Liver (tissue), 9 donors: ENCODE measurements around the gene PTPRD. TPM values are rescaled to one million over a fixed set of nuclear protein-coding genes. Genes with fewer than 3 reads are reported as not detected.

Experiments
- DNase-seq: peaks from one replicate; pipeline ENCODE4 v3.0.0-alpha.2; 2017; ENCODE audit warnings: low spot score
- H3K27ac ChIP-seq, 2 donors: one replicate each; pipeline ENCODE4 v1.7.0; 2013; ENCODE audit warnings: inconsistent platforms in 2 of 2, low read length in 2 of 2, control low read depth in 1 of 2, low read depth in 1 of 2, mild to moderate bottlenecking in 1 of 2
- H3K27me3 ChIP-seq, 4 donors: one replicate each; pipeline versions ENCODE4 v1.6.1 to v1.7.0; 2013; ENCODE audit warnings: low read length in 3 of 4, inconsistent platforms in 1 of 4, mild to moderate bottlenecking in 1 of 4, moderate library complexity in 1 of 4; ENCODE audit not compliant: control insufficient read depth in 4 of 4, insufficient read depth in 4 of 4
- H3K36me3 ChIP-seq, 4 donors: one replicate each; pipeline versions ENCODE4 v1.6.1 to v1.7.0; 2013; ENCODE audit warnings: low read length in 3 of 4, mild to moderate bottlenecking in 3 of 4, low read depth in 1 of 4, moderate library complexity in 1 of 4; ENCODE audit not compliant: control insufficient read depth in 4 of 4, insufficient read depth in 3 of 4
- H3K4me1 ChIP-seq, 4 donors: one replicate each; pipeline versions ENCODE4 v1.6.1 to v1.7.0; 2013; ENCODE audit warnings: low read length in 3 of 4, mild to moderate bottlenecking in 3 of 4, moderate library complexity in 1 of 4; ENCODE audit not compliant: control insufficient read depth in 4 of 4, insufficient read depth in 4 of 4
- H3K4me3 ChIP-seq, 3 donors: one replicate each; pipeline versions ENCODE4 v1.6.1 to v1.7.0; 2013; ENCODE audit warnings: low read length in 3 of 3, control low read depth in 1 of 3, low read depth in 1 of 3, mild to moderate bottlenecking in 1 of 3
- H3K9ac ChIP-seq, 2 donors: one replicate each; pipeline ENCODE4 v1.7.0; 2013; ENCODE audit warnings: low read length in 2 of 2, mild to moderate bottlenecking in 2 of 2, moderate library complexity in 2 of 2, control low read depth in 1 of 2, low read depth in 1 of 2
- H3K9me3 ChIP-seq, 4 donors: one replicate each; pipeline versions ENCODE4 v1.6.1 to v1.7.0; 2013; ENCODE audit warnings: low read length in 3 of 4; ENCODE audit not compliant: control insufficient read depth in 4 of 4
- EGR1 ChIP-seq, 2 donors: IDR thresholded peaks; 2 replicates each; pipeline ENCODE4 v1.6.1; 2016 to 2018; ENCODE audit warnings: antibody characterized with exemption in 2 of 2, low read depth in 2 of 2
- FOXA1 ChIP-seq: IDR thresholded peaks from 2 replicates; pipeline ENCODE4 v1.6.1; 2016; ENCODE audit warnings: antibody characterized with exemption
- FOXA2 ChIP-seq: IDR thresholded peaks from 2 replicates; pipeline ENCODE4 v1.6.1; 2016; ENCODE audit warnings: antibody characterized with exemption
- GABPA ChIP-seq, 2 donors: IDR thresholded peaks in 1 of 2; conservative IDR thresholded peaks in 1 of 2; 2 replicates each; pipeline ENCODE4 v1.6.1; 2016; ENCODE audit warnings: antibody characterized with exemption in 2 of 2, mild to moderate bottlenecking in 1 of 2, moderate library complexity in 1 of 2
- HNF4A ChIP-seq, 2 donors: conservative IDR thresholded peaks; 2 replicates each; pipeline ENCODE4 v1.6.1; 2016; ENCODE audit warnings: antibody characterized with exemption in 2 of 2, mild to moderate bottlenecking in 2 of 2
- HNF4G ChIP-seq: IDR thresholded peaks from 2 replicates; pipeline ENCODE4 v1.6.1; 2016; ENCODE audit warnings: antibody characterized with exemption
- JUND ChIP-seq, 2 donors: IDR thresholded peaks; 2 replicates each; pipeline ENCODE4 v1.6.1; 2016; ENCODE audit warnings: antibody characterized with exemption in 2 of 2
- MAX ChIP-seq: IDR thresholded peaks from 2 replicates; pipeline ENCODE4 v1.6.1; 2016; ENCODE audit warnings: antibody characterized with exemption
- NR2F2 ChIP-seq: IDR thresholded peaks from 2 replicates; pipeline ENCODE4 v1.6.1; 2016; ENCODE audit warnings: antibody characterized with exemption
- RAD21 ChIP-seq, 2 donors: IDR thresholded peaks; 2 replicates each; pipeline ENCODE4 v1.6.1; 2016; ENCODE audit warnings: antibody characterized with exemption in 2 of 2, mild to moderate bottlenecking in 2 of 2
- RXRA ChIP-seq, 2 donors: IDR thresholded peaks; 2 replicates each; pipeline ENCODE4 v1.6.1; 2017 to 2018; ENCODE audit warnings: antibody characterized with exemption in 2 of 2, mild to moderate bottlenecking in 1 of 2
- SP1 ChIP-seq: IDR thresholded peaks from 2 replicates; pipeline ENCODE4 v1.6.1; 2018; ENCODE audit warnings: antibody characterized with exemption, mild to moderate bottlenecking
- TAF1 ChIP-seq: conservative IDR thresholded peaks from 2 replicates; pipeline ENCODE4 v1.6.1; 2016; ENCODE audit warnings: antibody characterized with exemption, mild to moderate bottlenecking
- YY1 ChIP-seq: IDR thresholded peaks from 2 replicates; pipeline ENCODE4 v1.6.1; 2016; ENCODE audit warnings: antibody characterized with exemption, mild to moderate bottlenecking
- WGBS: extraction: QIAGEN DNeasy Blood & Tissue Kit; methylation state at CpG from one replicate; pipeline ENCODE4 v1.1.7; 2013; 5-methylcytosine and 5-hydroxymethylcytosine counted together
- polyA plus RNA-seq, 2 donors: library from polyadenylated mRNA; stranded (reverse) in 1 of 2; unstranded in 1 of 2; fragments of 200-250 nt in 1 of 2; fragments of >200 nt in 1 of 2; fragmentation: Nextera tagmentation in 1 of 2; extraction: Ambion mirVana in 1 of 2; gene quantifications; one replicate each; pipeline versions ENCODE4 v1.2.1 to v1.2.3, GENCODE V29; 2013 to 2015
- total RNA-seq, 2 donors: library from RNA; depleted of rRNA; stranded (reverse); fragments of >200 nt; gene quantifications; one replicate each; pipeline ENCODE4 v1.2.3, GENCODE V29; 2014
- TF ChIP-seq, protein P1 (sequence below): IDR thresholded peaks from 2 replicates; pipeline ENCODE4 v1.6.1; 2016; ENCODE audit warnings: antibody characterized with exemption
- TF ChIP-seq, protein P2 (sequence below): IDR thresholded peaks from 2 replicates; pipeline ENCODE4 v1.6.1; 2016; ENCODE audit warnings: antibody characterized with exemption
- TF ChIP-seq, protein P3 (sequence below): IDR thresholded peaks from 2 replicates; pipeline ENCODE4 v1.6.1; 2016; ENCODE audit warnings: antibody characterized with exemption, mild to moderate bottlenecking
- TF ChIP-seq, protein P4 (sequence below): fragments of 150-350 bp; IDR thresholded peaks from 2 replicates; pipeline ENCODE4 v1.5.1; 2017; ENCODE audit warnings: improper control_type of control experiment, low read depth, low read length; ENCODE audit not compliant: missing input control
- donor health status: healthy.
- donor health status: healthy.
- donor health status: healthy.
- donor health status: healthy.
- donor health status: healthy.

PTPRD gene
- total and polyA plus RNA-seq, 4 donors: 0.78 to 34.2 (median 4.7) TPM

DNA sequence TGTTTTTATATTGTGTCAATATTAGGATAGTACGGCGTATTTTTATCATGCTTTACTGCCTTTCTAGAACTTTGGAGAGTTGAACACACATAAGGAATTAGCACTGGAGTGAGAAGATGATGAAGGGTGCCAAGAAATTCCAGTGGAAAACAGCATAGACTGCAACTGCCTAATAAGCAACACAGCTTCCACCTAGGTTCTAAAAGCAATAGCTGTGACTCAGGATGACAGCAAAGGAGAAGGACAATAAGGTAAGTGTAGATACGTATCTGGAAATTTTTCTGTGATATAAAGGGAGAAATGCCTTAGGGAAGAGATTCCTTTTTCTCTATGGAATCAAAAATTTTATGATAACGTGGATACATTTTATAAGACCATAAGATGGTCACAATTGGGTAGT lies 7.4 kb downstream of the PTPRD start:
- Histone ChIP-seq H3K27ac (no peak overlapping the region), H3K36me3 (no peaks in the 10 kb centered on the region), H3K9ac (no peak overlapping the region), H3K27me3 (no peaks in the 10 kb centered on the region), H3K4me1 (no peaks in the 10 kb centered on the region), H3K9me3 (no peaks in the 10 kb centered on the region), H3K4me3 (no peak overlapping the region)
- no peak for TF ChIP-seq TAF1
- TF ChIP-seq, protein P1, sequence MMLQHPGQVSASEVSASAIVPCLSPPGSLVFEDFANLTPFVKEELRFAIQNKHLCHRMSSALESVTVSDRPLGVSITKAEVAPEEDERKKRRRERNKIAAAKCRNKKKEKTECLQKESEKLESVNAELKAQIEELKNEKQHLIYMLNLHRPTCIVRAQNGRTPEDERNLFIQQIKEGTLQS: no peak
- TF ChIP-seq EGR1 (IDR thresholded peaks at IDR 0.05; ENCODE audit: low read depth in 2 of 2): no peak
- TF ChIP-seq NR2F2: no peak
- TF ChIP-seq JUND (IDR thresholded peaks at IDR 0.05): no peak
- TF ChIP-seq FOXA1: no peak
- no peak for TF ChIP-seq FOXA2
- TF ChIP-seq, protein P2, sequence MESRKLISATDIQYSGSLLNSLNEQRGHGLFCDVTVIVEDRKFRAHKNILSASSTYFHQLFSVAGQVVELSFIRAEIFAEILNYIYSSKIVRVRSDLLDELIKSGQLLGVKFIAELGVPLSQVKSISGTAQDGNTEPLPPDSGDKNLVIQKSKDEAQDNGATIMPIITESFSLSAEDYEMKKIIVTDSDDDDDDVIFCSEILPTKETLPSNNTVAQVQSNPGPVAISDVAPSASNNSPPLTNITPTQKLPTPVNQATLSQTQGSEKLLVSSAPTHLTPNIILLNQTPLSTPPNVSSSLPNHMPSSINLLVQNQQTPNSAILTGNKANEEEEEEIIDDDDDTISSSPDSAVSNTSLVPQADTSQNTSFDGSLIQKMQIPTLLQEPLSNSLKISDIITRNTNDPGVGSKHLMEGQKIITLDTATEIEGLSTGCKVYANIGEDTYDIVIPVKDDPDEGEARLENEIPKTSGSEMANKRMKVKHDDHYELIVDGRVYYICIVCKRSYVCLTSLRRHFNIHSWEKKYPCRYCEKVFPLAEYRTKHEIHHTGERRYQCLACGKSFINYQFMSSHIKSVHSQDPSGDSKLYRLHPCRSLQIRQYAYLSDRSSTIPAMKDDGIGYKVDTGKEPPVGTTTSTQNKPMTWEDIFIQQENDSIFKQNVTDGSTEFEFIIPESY: no peak
- TF ChIP-seq HNF4G: no peak
- no peak for TF ChIP-seq SP1
- TF ChIP-seq RAD21 (IDR thresholded peaks at IDR 0.05): no peak
- no peak for TF ChIP-seq YY1
- TF ChIP-seq, protein P3, sequence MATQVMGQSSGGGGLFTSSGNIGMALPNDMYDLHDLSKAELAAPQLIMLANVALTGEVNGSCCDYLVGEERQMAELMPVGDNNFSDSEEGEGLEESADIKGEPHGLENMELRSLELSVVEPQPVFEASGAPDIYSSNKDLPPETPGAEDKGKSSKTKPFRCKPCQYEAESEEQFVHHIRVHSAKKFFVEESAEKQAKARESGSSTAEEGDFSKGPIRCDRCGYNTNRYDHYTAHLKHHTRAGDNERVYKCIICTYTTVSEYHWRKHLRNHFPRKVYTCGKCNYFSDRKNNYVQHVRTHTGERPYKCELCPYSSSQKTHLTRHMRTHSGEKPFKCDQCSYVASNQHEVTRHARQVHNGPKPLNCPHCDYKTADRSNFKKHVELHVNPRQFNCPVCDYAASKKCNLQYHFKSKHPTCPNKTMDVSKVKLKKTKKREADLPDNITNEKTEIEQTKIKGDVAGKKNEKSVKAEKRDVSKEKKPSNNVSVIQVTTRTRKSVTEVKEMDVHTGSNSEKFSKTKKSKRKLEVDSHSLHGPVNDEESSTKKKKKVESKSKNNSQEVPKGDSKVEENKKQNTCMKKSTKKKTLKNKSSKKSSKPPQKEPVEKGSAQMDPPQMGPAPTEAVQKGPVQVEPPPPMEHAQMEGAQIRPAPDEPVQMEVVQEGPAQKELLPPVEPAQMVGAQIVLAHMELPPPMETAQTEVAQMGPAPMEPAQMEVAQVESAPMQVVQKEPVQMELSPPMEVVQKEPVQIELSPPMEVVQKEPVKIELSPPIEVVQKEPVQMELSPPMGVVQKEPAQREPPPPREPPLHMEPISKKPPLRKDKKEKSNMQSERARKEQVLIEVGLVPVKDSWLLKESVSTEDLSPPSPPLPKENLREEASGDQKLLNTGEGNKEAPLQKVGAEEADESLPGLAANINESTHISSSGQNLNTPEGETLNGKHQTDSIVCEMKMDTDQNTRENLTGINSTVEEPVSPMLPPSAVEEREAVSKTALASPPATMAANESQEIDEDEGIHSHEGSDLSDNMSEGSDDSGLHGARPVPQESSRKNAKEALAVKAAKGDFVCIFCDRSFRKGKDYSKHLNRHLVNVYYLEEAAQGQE: no peak
- TF ChIP-seq GABPA (IDR thresholded peaks at IDR 0.05 in 1 of 2, conservative IDR thresholded peaks at IDR 0.05 in 1 of 2): no peak
- TF ChIP-seq, protein P4, sequence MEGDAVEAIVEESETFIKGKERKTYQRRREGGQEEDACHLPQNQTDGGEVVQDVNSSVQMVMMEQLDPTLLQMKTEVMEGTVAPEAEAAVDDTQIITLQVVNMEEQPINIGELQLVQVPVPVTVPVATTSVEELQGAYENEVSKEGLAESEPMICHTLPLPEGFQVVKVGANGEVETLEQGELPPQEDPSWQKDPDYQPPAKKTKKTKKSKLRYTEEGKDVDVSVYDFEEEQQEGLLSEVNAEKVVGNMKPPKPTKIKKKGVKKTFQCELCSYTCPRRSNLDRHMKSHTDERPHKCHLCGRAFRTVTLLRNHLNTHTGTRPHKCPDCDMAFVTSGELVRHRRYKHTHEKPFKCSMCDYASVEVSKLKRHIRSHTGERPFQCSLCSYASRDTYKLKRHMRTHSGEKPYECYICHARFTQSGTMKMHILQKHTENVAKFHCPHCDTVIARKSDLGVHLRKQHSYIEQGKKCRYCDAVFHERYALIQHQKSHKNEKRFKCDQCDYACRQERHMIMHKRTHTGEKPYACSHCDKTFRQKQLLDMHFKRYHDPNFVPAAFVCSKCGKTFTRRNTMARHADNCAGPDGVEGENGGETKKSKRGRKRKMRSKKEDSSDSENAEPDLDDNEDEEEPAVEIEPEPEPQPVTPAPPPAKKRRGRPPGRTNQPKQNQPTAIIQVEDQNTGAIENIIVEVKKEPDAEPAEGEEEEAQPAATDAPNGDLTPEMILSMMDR: no peak
- no peak for TF ChIP-seq RXRA (IDR thresholded peaks at IDR 0.05)
- no peak for TF ChIP-seq HNF4A (conservative IDR thresholded peaks at IDR 0.05)
- TF ChIP-seq MAX: no peak
- 57% methylated on average over 4 of the region's 4 CpGs for WGBS
- DNase-seq: no peak
